ENCODE data around the gene ROR2. TPM values are rescaled to one million over a fixed set of nuclear protein-coding genes. Genes with fewer than 3 reads are reported as not detected.
A peak's percentile ranks its signal among the peaks of the same experiment; 100 is the strongest.

Gene ROR2
- total and polyA plus RNA-seq, 2 experiments from 2014 or later: 7.1 to 12.9 TPM

DNA sequence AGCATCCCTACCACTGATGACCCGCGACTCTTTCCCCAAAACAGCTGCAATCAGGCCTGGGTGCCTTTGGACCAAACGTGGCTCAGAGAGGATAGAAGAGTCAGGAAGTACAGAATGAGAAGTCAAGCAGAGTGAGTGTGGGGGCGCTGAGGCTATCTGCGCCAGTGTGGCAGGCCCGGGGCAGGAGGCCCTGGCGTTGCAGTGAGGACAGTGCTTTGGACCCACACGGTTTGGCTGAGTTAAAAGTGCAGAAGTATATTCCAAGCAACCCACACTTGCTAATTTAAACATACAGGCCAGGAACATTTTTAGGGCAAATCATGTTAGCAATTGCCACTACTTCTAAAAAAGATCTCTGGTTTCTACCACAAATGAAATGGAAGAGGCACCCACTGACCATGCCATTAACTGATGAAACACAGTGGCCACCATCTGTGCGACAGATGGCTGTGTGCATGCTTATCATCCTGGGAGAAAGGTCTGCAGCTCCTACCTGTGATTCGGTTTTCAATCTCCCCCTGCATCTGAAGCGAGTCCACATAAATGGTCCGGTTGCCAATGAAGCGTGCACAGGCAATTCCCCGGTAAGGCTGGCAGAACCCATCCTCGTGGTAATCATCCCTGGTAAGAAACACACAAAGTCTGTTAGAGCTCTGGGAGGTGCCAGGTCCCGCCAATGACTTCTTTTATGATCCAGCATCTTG is 213.0 kb downstream of the ROR2 start:
- Histone ChIP-seq H3K27ac (no peak overlapping the region), H3K4me3 (no peak overlapping the region), H3K9me3 (ENCODE audit: low read depth) (no peaks in the 10 kb centered on the region), H3K4me1 (ENCODE audit: insufficient read depth) (peaks cover 21% of the 10 kb centered on the region), H4K20me1 (ENCODE audit: insufficient read depth) (no peaks in the 10 kb centered on the region), H3K9ac (no peak overlapping the region), H3K36me3 (ENCODE audit: low read depth) (no peaks in the 10 kb centered on the region), H3K79me2 (ENCODE audit: insufficient read depth) (no peaks in the 10 kb centered on the region), H3F3A (ENCODE audit: insufficient read depth) (peaks cover 15% of the 10 kb centered on the region; the same call in 1 of the 2 replicates), H3K27me3 (replicated peaks; ENCODE audit: insufficient read depth) (no peaks in the 10 kb centered on the region), H3K9me2 (ENCODE audit: insufficient read depth) (no peaks in the 10 kb centered on the region), H2AFZ (no peak overlapping the region), H3K4me2 (ENCODE audit: unreplicated experiment) (no peak overlapping the region)
- DNase-seq: no peak
- no peak for TF ChIP-seq EZH2 (IDR thresholded peaks at IDR 0.05; ENCODE audit: insufficient read depth, poor library complexity, severe bottlenecking)
- no peak for TF ChIP-seq EZH2phosphoT487 (IDR thresholded peaks at IDR 0.05; ENCODE audit: insufficient read depth, low read depth)
- in situ Hi-C loops (cut with MboI): no loop called here
- WGBS, 2 experiments (ENCODE audit: low coverage in 1 of 2, low lambda C conversion rate in 2 of 2, missing lambda C conversion rate in 2 of 2): 79 to 80% methylated on average over 16 of the region's 16 CpGs

DNA sequence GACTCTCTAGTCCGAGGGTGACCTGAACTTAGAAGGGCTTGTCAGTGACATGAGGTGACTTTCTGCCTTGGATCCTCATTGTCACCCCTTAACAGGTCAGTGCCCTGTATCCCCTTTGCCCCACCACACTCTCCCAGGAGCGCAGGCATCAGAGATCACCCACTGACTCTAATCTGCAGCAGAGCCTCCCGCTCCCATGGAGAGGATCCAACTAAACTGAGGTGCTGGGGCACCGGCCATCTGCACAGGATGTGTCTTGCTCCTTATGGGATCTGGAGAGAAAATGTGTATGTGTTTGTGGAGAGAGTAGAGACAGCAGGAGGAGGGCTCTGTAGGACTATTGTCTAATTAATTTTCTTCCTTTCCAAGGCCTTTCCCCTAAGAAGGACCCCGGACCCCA is 213.7 kb downstream of the ROR2 start:
- no peak overlapping the region for H3K4me2 ChIP-seq (ENCODE audit: unreplicated experiment)
- H3K27ac ChIP-seq: no peak overlapping the region
- in situ Hi-C loops (cut with MboI): no loop called here
- no peaks in the 10 kb centered on the region for H4K20me1 ChIP-seq (ENCODE audit: insufficient read depth)
- no peaks in the 10 kb centered on the region for H3K36me3 ChIP-seq (ENCODE audit: low read depth)
- DNase-seq: no peak
- no peaks in the 10 kb centered on the region for H3K79me2 ChIP-seq (ENCODE audit: insufficient read depth)
- H3K9ac ChIP-seq: no peak overlapping the region
- no peaks in the 10 kb centered on the region for H3K9me2 ChIP-seq (ENCODE audit: insufficient read depth)
- no peaks in the 10 kb centered on the region for H3K9me3 ChIP-seq (ENCODE audit: low read depth)
- H3F3A ChIP-seq (ENCODE audit: insufficient read depth): peaks cover 9% of the 10 kb centered on the region; the same call in 1 of the 2 replicates
- no peak overlapping the region for H3K4me3 ChIP-seq
- peaks cover 14% of the 10 kb centered on the region for H3K4me1 ChIP-seq (ENCODE audit: insufficient read depth)
- H2AFZ ChIP-seq: no peak overlapping the region
- 92 to 94% methylated on average over 5 of the region's 5 CpGs for WGBS, 2 experiments (ENCODE audit: low coverage in 1 of 2, low lambda C conversion rate in 2 of 2, missing lambda C conversion rate in 2 of 2)
- no peak for TF ChIP-seq EZH2phosphoT487 (IDR thresholded peaks at IDR 0.05; ENCODE audit: insufficient read depth, low read depth)
- TF ChIP-seq EZH2 (IDR thresholded peaks at IDR 0.05; ENCODE audit: insufficient read depth, poor library complexity, severe bottlenecking): no peak
- no peaks in the 10 kb centered on the region for H3K27me3 ChIP-seq (replicated peaks; ENCODE audit: insufficient read depth)

DNA sequence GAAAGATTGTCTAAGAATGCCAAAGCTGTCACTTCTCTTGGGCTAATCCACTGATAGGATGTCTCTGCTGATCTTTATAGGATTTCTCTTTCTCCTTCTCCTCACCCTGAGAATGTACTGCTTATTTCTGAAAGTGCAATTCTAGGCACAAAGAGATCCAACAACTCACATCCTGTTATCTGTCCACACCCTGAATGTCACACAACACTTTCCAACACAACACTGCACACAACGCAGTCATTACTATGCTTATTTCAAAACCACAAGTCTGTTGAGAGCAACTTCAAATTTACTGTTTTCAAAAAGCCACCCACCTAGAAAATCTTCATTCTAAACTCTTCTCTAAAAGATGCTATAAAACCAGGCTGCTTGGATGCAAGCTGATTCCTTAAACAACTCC is 215.0 kb downstream of the ROR2 start:
- Histone ChIP-seq H3K79me2 (ENCODE audit: insufficient read depth) (no peaks in the 10 kb centered on the region), H3F3A (ENCODE audit: insufficient read depth) (peaks cover 10% of the 10 kb centered on the region; the same call in 1 of the 2 replicates), H3K4me2 (ENCODE audit: unreplicated experiment) (no peak overlapping the region), H3K27ac (no peak overlapping the region), H3K36me3 (ENCODE audit: low read depth) (no peaks in the 10 kb centered on the region), H2AFZ (no peak overlapping the region), H3K4me3 (no peak overlapping the region), H4K20me1 (ENCODE audit: insufficient read depth) (no peaks in the 10 kb centered on the region), H3K27me3 (replicated peaks; ENCODE audit: insufficient read depth) (no peaks in the 10 kb centered on the region), H3K4me1 (ENCODE audit: insufficient read depth) (peaks cover 9% of the 10 kb centered on the region; the same call in 1 of the 2 replicates), H3K9ac (no peak overlapping the region), H3K9me3 (ENCODE audit: low read depth) (no peaks in the 10 kb centered on the region), H3K9me2 (ENCODE audit: insufficient read depth) (no peaks in the 10 kb centered on the region)
- 83 to 95% methylated on average over 1 of the region's 1 CpG for WGBS, 2 experiments (ENCODE audit: low coverage in 1 of 2, low lambda C conversion rate in 2 of 2, missing lambda C conversion rate in 2 of 2)
- no peak for TF ChIP-seq EZH2 (IDR thresholded peaks at IDR 0.05; ENCODE audit: insufficient read depth, poor library complexity, severe bottlenecking)
- no peak for TF ChIP-seq EZH2phosphoT487 (IDR thresholded peaks at IDR 0.05; ENCODE audit: insufficient read depth, low read depth)
- no peak for DNase-seq
- in situ Hi-C loops (cut with MboI): no loop called here

DNA sequence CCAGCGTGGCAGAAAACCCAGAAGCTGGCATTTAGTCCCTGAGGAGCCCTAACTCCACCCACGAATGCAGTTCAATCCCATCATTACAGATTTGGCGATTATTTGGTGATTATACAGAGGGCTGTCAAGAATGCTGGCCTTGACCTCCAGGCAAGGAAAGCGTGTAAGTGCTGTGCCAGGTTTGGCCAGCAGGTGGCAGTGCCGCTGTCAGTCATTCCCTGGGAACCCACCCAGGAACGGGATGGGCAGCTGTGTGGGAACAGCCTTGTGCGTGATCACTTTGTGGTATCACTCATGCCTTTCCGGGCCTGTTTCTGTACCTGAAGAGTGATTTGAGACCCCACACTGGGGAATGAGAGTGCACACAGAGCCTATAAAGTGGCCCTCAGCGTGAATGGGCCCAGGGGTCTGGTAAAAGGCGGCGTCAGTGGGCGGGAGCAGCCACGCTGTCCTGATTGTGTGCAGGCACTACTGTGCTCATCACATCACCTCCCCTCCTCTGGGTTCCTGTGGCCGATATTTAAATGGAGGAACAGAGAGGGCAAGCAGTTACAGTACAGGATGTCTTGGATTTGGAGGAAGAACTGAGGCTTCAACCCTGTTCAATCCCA is 215.6 kb downstream of the ROR2 start:
- no peaks in the 10 kb centered on the region for H3K27me3 ChIP-seq (replicated peaks; ENCODE audit: insufficient read depth)
- in situ Hi-C loops (cut with MboI): no loop called here
- no peaks in the 10 kb centered on the region for H4K20me1 ChIP-seq (ENCODE audit: insufficient read depth)
- H3K79me2 ChIP-seq (ENCODE audit: insufficient read depth): no peaks in the 10 kb centered on the region
- no peak for TF ChIP-seq EZH2phosphoT487 (IDR thresholded peaks at IDR 0.05; ENCODE audit: insufficient read depth, low read depth)
- TF ChIP-seq EZH2 (IDR thresholded peaks at IDR 0.05; ENCODE audit: insufficient read depth, poor library complexity, severe bottlenecking): no peak
- peaks cover 14% of the 10 kb centered on the region for H3K4me1 ChIP-seq (ENCODE audit: insufficient read depth)
- H3K4me3 ChIP-seq: no peak overlapping the region
- H2AFZ ChIP-seq: no peak overlapping the region
- peak; percentile 64 for DNase-seq
- WGBS, 2 experiments (ENCODE audit: low coverage in 1 of 2, low lambda C conversion rate in 2 of 2, missing lambda C conversion rate in 2 of 2): 41 to 44% methylated on average over 14 of the region's 14 CpGs
- no peaks in the 10 kb centered on the region for H3K9me3 ChIP-seq (ENCODE audit: low read depth)
- H3K4me2 ChIP-seq (ENCODE audit: unreplicated experiment): no peak overlapping the region
- H3K9ac ChIP-seq: no peak overlapping the region
- no peak overlapping the region for H3K27ac ChIP-seq
- H3K9me2 ChIP-seq (ENCODE audit: insufficient read depth): no peaks in the 10 kb centered on the region
- H3K36me3 ChIP-seq (ENCODE audit: low read depth): no peaks in the 10 kb centered on the region
- peaks cover 16% of the 10 kb centered on the region; the same call in 1 of the 2 replicates for H3F3A ChIP-seq (ENCODE audit: insufficient read depth)

All from GM23248 (cell line).